Measurements from ENCODE around the gene MED20.

GRCh38 chr6:41940759-41941279, 19.9 kb upstream of the MED20 start:
- no peak for TF ChIP-seq EP300 (IDR thresholded peaks at IDR 0.05; ENCODE audit: borderline replicate concordance in 1 of 2, low read depth in 1 of 2, low read length in 1 of 2)
- no peak for TF ChIP-seq MEF2A (IDR thresholded peaks at IDR 0.05; ENCODE audit: borderline replicate concordance, low read depth)
- TF ChIP-seq CTCF (IDR thresholded peaks at IDR 0.05), result no peak
- TF ChIP-seq POLR2AphosphoS5 (IDR thresholded peaks at IDR 0.05; ENCODE audit: low read depth, low read length), result no peak
- TF ChIP-seq ELF1 (IDR thresholded peaks at IDR 0.05), result no peak
- no peak for TF ChIP-seq TEAD4 (IDR thresholded peaks at IDR 0.05; ENCODE audit: borderline replicate concordance, insufficient read depth)
- TF ChIP-seq USF2 (IDR thresholded peaks at IDR 0.05; ENCODE audit: borderline replicate concordance, low read depth, low read length), result no peak
- TF ChIP-seq RAD21 (IDR thresholded peaks at IDR 0.05; ENCODE audit: low read length), result no peak
- TF ChIP-seq RFX5 (IDR thresholded peaks at IDR 0.05; ENCODE audit: low read length), result no peak

All from SK-N-SH (cell line).